HFFc6 (cell line): ENCODE measurements around the gene PATE4. TPM values are rescaled to one million over a fixed set of nuclear protein-coding genes. Genes with fewer than 3 reads are reported as not detected.

Experiments
- DNase-seq: peaks from one replicate; pipeline ENCODE4 v3.0.0-alpha.2; 2018
- H3K27ac Mint-ChIP-seq: 2 replicates; pipeline ENCODE4 v1.8.0; 2020; ENCODE audit warnings: mild to moderate bottlenecking, mixed read lengths
- H3K27me3 Mint-ChIP-seq: 2 replicates; pipeline ENCODE4 v1.8.0; 2021; ENCODE audit warnings: mild to moderate bottlenecking, moderate library complexity, mixed read lengths; ENCODE audit not compliant: insufficient read depth
- H3K36me3 Mint-ChIP-seq: 2 replicates; pipeline ENCODE4 v1.8.0; 2021; ENCODE audit warnings: low read depth, mixed read lengths
- H3K4me1 Mint-ChIP-seq: 2 replicates; pipeline ENCODE4 v1.8.0; 2020; ENCODE audit warnings: low read depth, mixed read lengths
- H3K4me3 Mint-ChIP-seq: 2 replicates; pipeline ENCODE4 v1.8.0; 2020; ENCODE audit warnings: mild to moderate bottlenecking, moderate library complexity, mixed read lengths
- H3K9me3 Mint-ChIP-seq: 2 replicates; pipeline ENCODE4 v1.8.0; 2020; ENCODE audit warnings: mild to moderate bottlenecking, mixed read lengths
- total RNA-seq, 6 experiments: library from RNA; stranded (reverse); fragmentation: NEBNext Ultra II Directional; extraction: Animal tissue kit (Norgen Biotek cat#: 25700); gene quantifications; 2 replicates in 1 of 6; 3 replicates in 5 of 6; pipeline ENCODE4 v1.2.3, GENCODE V29; 2021
- TF ChIP-seq, protein P1 (sequence below): fragments of 200-600 bp; sonication (generic); IDR thresholded peaks from 2 replicates; pipeline ENCODE4 v1.5.0; 2021; ENCODE audit warnings: antibody characterized with exemption, mild to moderate bottlenecking

Gene PATE4
- total RNA-seq, 6 experiments from 2014 or later, result not detected

DNA sequence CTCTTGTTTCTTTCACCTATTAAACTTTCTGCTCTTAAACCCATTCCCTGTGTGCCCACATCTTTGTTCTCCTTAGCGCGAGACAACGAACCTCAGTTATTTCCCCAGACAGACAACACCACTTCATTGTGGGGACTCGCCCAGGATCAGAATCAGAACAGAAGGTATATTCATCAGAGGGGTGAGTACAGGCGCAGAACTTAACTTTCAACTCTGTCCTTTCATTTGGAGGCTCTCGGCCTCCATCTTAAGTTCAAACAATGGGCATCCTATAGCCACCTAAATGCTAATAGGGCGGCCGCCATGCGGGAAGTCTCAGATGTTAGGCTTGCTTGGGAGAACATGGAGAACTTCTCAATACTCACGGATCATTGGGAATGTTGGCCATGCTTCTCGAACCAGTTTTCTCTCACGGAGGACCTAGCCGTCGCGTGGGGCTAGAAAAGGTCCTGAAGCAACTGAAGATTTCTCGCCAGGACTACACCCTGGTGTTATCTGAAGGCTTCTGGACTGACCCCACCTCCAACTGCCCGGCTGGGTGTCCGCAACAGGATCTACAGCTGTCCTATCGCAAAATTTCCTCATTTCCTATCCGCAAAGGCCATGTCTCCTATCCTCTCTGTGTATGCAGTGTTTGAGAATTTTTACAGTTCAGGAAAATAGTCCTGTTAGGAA lies 40.9 kb downstream of the PATE4 start:
- Mint-ChIP-seq H3K9me3 (peaks cover 10% of the 10 kb centered on the region; the same call in 1 of the 2 replicates), H3K4me3 (no peak overlapping the region; the same call in 1 of the 2 replicates), H3K36me3 (no peaks in the 10 kb centered on the region), H3K4me1 (no peaks in the 10 kb centered on the region), H3K27me3 (peaks cover 1% of the 10 kb centered on the region; the same call in 1 of the 2 replicates), H3K27ac (no peak overlapping the region)
- TF ChIP-seq, protein P1, sequence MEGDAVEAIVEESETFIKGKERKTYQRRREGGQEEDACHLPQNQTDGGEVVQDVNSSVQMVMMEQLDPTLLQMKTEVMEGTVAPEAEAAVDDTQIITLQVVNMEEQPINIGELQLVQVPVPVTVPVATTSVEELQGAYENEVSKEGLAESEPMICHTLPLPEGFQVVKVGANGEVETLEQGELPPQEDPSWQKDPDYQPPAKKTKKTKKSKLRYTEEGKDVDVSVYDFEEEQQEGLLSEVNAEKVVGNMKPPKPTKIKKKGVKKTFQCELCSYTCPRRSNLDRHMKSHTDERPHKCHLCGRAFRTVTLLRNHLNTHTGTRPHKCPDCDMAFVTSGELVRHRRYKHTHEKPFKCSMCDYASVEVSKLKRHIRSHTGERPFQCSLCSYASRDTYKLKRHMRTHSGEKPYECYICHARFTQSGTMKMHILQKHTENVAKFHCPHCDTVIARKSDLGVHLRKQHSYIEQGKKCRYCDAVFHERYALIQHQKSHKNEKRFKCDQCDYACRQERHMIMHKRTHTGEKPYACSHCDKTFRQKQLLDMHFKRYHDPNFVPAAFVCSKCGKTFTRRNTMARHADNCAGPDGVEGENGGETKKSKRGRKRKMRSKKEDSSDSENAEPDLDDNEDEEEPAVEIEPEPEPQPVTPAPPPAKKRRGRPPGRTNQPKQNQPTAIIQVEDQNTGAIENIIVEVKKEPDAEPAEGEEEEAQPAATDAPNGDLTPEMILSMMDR, result no peak
- DNase-seq, result no peak

DNA sequence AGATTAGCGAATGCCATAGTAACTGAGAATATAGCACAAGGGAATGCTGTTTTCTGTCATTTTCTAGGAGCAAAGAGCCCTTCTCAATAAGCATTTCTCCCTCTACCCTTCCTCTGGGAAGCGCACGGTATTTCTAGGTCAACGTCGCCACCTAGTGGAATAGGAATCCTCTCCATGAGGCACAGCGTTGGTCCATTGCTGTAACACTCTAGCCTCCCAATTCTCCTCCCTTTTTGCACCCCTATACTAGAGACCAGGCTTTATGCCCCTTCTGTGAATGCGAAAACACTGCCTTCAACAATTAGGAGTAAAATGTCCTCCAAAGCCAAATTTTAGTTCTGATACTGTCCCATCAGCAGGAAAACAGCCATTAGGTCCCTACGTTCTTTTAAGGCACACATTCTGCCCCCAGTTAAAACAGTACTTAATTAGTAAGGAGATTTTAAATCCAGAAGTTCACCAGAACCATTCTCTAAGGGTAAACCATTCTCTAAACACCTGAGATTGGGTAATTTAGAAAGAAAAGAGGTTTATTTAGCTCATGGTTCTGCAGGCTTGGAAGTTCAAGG lies 41.5 kb downstream of the PATE4 start:
- Mint-ChIP-seq H3K4me1 (no peaks in the 10 kb centered on the region), H3K36me3 (no peaks in the 10 kb centered on the region), H3K4me3 (no peak overlapping the region; the same call in 1 of the 2 replicates), H3K27ac (no peak overlapping the region), H3K9me3 (peaks cover 10% of the 10 kb centered on the region; the same call in 1 of the 2 replicates), H3K27me3 (peaks cover 1% of the 10 kb centered on the region; the same call in 1 of the 2 replicates)
- DNase-seq, result peak; percentile 59
- TF ChIP-seq, protein P1, result peak; percentile 89

DNA sequence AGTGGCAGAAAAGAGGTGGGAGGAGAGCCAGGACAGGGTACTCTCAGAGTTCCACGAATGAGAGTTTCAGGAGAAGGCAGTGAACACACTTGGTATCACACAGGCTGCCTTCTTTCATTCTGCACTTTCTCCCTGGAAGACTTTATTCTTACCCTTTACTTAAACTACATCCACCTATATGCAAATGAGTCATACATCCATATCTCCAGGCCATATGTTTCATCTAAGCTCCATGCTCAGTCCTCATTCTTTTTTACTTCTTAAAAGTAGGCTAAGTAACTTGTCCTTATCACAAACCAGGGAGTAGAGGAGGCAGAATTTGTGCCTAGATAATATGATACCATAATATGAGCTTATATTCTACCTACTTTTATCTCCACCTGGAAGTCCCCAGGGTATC lies 48.2 kb downstream of the PATE4 start:
- DNase-seq, result no peak
- no peaks in the 10 kb centered on the region; the same call in 1 of the 2 replicates for H3K36me3 Mint-ChIP-seq
- no peak overlapping the region for H3K4me3 Mint-ChIP-seq
- H3K9me3 Mint-ChIP-seq, result no peaks in the 10 kb centered on the region
- TF ChIP-seq, protein P1, result no peak
- no peaks in the 10 kb centered on the region for H3K4me1 Mint-ChIP-seq
- no peaks in the 10 kb centered on the region; the same call in 1 of the 2 replicates for H3K27me3 Mint-ChIP-seq
- no peak overlapping the region for H3K27ac Mint-ChIP-seq

DNA sequence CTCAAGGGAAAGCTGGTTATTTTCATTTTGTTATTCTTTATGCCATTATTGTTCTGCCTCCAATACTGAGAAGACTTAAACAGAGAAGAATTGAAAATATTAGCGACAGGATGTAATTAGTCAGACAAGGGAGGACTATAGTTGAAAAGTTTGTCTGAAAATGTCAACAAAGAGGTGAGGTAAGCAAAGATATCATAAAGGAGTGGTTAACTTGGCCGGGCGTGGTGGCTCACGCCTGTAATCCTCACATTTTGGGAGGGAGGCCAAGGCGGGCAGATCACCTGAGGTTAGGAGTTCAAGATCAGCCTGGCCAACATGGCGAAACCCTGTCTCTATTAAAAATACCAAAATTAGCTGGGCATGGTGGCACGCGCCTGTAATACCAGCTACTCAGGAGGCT lies 50.3 kb downstream of the PATE4 start:
- no peaks in the 10 kb centered on the region; the same call in 1 of the 2 replicates for H3K27me3 Mint-ChIP-seq
- TF ChIP-seq, protein P1, result no peak
- peaks cover 4% of the 10 kb centered on the region; the same call in 1 of the 2 replicates for H3K36me3 Mint-ChIP-seq
- H3K9me3 Mint-ChIP-seq, result no peaks in the 10 kb centered on the region
- H3K4me1 Mint-ChIP-seq, result peaks cover 13% of the 10 kb centered on the region
- no peak overlapping the region for H3K4me3 Mint-ChIP-seq
- no peak for DNase-seq
- no peak overlapping the region for H3K27ac Mint-ChIP-seq

DNA sequence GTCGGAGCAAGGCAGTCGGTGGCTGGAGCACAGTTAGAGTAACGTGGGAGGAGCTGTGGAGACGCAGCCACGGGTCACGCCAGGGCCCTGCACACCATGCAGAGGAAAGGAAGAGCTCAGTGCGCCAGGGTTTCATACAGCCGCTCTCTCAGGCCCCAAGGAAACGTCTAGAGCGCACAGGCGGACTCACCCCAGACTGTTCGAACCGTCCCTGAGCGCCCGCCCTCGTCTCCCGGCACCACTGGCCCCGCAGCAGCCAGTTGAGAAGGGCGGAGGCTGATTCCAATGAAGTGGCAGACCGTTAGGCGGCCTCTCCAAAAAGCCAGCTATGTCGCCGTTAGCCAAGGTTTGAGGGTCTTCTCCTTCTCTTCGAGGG lies 53.9 kb downstream of the PATE4 start:
- Mint-ChIP-seq H3K27me3 (no peaks in the 10 kb centered on the region; the same call in 1 of the 2 replicates), H3K36me3 (peaks cover 13% of the 10 kb centered on the region; the same call in 1 of the 2 replicates), H3K9me3 (no peaks in the 10 kb centered on the region), H3K27ac (peak overlapping the region; percentile 95), H3K4me3 (peak overlapping the region; percentile 89), H3K4me1 (peaks cover 35% of the 10 kb centered on the region)
- DNase-seq, result no peak
- TF ChIP-seq, protein P1, result no peak
